Osteoblast (primary cell): Measurements from ENCODE around the gene NUDT4. TPM values are rescaled to one million over a fixed set of nuclear protein-coding genes. Genes with fewer than 3 reads are reported as not detected.

Source experiments
- DNase-seq: peaks from one replicate; pipeline ENCODE4 v3.0.0; 2011; ENCODE audit warnings: low spot score, mixed read lengths; ENCODE audit not compliant: insufficient read length; ENCODE audit errors: missing footprints
- H2AFZ ChIP-seq: 2 replicates; pipeline ENCODE4 v1.6.0; 2011; ENCODE audit warnings: mild to moderate bottlenecking, low read length
- H3K27ac ChIP-seq: 2 replicates; pipeline ENCODE4 v1.5.1; 2011; ENCODE audit warnings: mild to moderate bottlenecking, low read depth, low read length, moderate library complexity
- H3K27me3 ChIP-seq: 2 replicates; pipeline ENCODE4 v1.6.0; 2012; ENCODE audit warnings: mild to moderate bottlenecking, control low read depth, inconsistent platforms, low read length, moderate library complexity; ENCODE audit not compliant: insufficient read depth
- H3K36me3 ChIP-seq: 2 replicates; pipeline ENCODE4 v1.5.1; 2011; ENCODE audit warnings: mild to moderate bottlenecking, low read length, control low read depth, moderate library complexity; ENCODE audit not compliant: insufficient read depth
- H3K4me1 ChIP-seq: 2 replicates; pipeline ENCODE4 v1.5.1; 2011; ENCODE audit warnings: mild to moderate bottlenecking, low read length, control low read depth, moderate library complexity; ENCODE audit not compliant: insufficient read depth
- H3K4me2 ChIP-seq: 2 replicates; pipeline ENCODE4 v1.6.0; 2011; ENCODE audit warnings: mild to moderate bottlenecking, low read length; ENCODE audit not compliant: insufficient read depth
- H3K4me3 ChIP-seq: fragments of 200-600 bp; sonication (generic); 3 replicates; pipeline ENCODE4 v1.5.1; 2012; ENCODE audit warnings: mild to moderate bottlenecking, low read length, inconsistent platforms; ENCODE audit not compliant: insufficient read depth
- H3K79me2 ChIP-seq: 2 replicates; pipeline ENCODE4 v1.6.0; 2012; ENCODE audit warnings: mild to moderate bottlenecking, low read length, control low read depth, inconsistent platforms; ENCODE audit not compliant: insufficient read depth
- H3K9me3 ChIP-seq: 2 replicates; pipeline ENCODE4 v1.5.1; 2011; ENCODE audit warnings: low read depth, low read length, control low read depth
- H4K20me1 ChIP-seq: 2 replicates; pipeline ENCODE4 v1.6.0; 2012; ENCODE audit warnings: mild to moderate bottlenecking, low read length, control low read depth; ENCODE audit not compliant: insufficient read depth
- total RNA-seq: library from RNA; depleted of rRNA; stranded (reverse); fragments of >200 nt; gene quantifications from 2 replicates; pipeline ENCODE4 v1.2.3, GENCODE V29; 2012
- TF ChIP-seq, protein P1 (sequence below): IDR thresholded peaks from 2 replicates; pipeline ENCODE4 v1.5.1; 2011; ENCODE audit warnings: mild to moderate bottlenecking, low read depth, low read length, moderate library complexity; ENCODE audit errors: extremely low read depth

NUDT4 gene
- total RNA-seq, 1 donor, result 145 TPM

DNA sequence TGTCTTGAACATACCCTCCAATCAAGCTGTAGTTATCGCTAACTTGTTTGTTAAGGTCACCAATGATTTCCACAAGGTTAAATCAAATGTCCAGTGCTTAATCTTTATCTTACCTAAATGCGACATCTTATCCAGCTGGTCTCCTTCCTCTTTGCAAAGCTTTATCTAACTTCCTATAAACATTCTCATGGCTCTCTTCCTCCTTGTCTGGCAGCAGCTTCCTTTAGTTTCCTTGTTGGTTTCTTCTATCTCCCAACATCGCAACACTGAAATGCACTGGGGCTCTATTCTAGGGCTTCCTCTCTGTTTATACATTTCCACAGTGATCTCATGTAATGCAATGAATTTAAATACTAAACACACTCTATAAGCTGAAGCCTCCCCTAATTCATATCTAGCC lies 35.3 kb downstream of the NUDT4 start:
- Histone ChIP-seq H4K20me1 (no peaks in the 10 kb centered on the region), H2AFZ (no peak overlapping the region)

DNA sequence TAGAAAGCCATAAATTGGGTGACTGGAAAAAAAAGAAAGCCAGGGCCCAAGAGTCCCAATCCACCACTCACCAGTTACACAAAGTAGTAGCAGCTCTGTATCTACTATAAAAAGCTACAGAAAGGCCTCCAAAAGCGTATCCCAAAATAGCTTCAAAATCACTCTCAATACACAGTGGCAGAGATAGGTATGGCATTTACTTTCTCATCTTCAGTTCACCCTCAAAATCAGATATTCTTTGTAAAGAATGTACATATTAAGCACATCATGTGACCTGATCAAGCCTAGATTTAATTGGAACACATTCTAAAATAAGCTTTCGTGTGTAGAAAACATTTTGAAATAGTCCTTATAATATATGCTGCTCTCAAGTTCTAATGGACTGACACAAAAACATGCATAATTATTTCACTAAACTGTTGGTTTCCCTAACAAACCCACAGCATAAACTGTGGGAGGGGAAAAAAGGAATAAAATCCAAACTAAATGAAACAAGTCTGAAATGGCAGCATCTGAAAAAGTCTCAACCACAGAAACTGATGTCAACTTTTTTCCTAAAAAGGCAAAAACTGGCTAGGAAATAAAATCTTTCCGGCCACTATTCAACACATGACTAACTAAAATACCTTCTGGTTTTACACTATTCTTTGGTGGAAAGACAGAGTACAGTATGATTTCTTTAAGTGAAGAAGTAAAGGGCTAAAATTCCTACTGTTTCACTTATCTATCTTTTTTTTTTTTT lies 38.2 kb downstream of the NUDT4 start:
- Histone ChIP-seq H3K9me3 (no peaks in the 10 kb centered on the region), H3K4me2 (peak overlapping the region; percentile 73), H3K4me3 (peak overlapping the region; percentile 8), H3K36me3 (no peaks in the 10 kb centered on the region), H4K20me1 (peaks cover 3% of the 10 kb centered on the region), H2AFZ (no peak overlapping the region), H3K27me3 (no peaks in the 10 kb centered on the region), H3K27ac (peak overlapping the region; percentile 82), H3K79me2 (peaks cover 94% of the 10 kb centered on the region), H3K4me1 (peaks cover 20% of the 10 kb centered on the region)
- peak; percentile 51 for DNase-seq
- TF ChIP-seq, protein P1, sequence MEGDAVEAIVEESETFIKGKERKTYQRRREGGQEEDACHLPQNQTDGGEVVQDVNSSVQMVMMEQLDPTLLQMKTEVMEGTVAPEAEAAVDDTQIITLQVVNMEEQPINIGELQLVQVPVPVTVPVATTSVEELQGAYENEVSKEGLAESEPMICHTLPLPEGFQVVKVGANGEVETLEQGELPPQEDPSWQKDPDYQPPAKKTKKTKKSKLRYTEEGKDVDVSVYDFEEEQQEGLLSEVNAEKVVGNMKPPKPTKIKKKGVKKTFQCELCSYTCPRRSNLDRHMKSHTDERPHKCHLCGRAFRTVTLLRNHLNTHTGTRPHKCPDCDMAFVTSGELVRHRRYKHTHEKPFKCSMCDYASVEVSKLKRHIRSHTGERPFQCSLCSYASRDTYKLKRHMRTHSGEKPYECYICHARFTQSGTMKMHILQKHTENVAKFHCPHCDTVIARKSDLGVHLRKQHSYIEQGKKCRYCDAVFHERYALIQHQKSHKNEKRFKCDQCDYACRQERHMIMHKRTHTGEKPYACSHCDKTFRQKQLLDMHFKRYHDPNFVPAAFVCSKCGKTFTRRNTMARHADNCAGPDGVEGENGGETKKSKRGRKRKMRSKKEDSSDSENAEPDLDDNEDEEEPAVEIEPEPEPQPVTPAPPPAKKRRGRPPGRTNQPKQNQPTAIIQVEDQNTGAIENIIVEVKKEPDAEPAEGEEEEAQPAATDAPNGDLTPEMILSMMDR, result no peak

More for the DNA sequence above, 35.3 kb downstream of the NUDT4 start:
- TF ChIP-seq, protein P1, result no peak
- Histone ChIP-seq H3K27me3 (no peaks in the 10 kb centered on the region), H3K4me3 (no peak overlapping the region), H3K36me3 (peaks cover 9% of the 10 kb centered on the region), H3K4me1 (peaks cover 30% of the 10 kb centered on the region), H3K9me3 (no peaks in the 10 kb centered on the region), H3K27ac (no peak overlapping the region), H3K4me2 (no peak overlapping the region), H3K79me2 (peaks cover 78% of the 10 kb centered on the region)
- DNase-seq, result no peak

DNA sequence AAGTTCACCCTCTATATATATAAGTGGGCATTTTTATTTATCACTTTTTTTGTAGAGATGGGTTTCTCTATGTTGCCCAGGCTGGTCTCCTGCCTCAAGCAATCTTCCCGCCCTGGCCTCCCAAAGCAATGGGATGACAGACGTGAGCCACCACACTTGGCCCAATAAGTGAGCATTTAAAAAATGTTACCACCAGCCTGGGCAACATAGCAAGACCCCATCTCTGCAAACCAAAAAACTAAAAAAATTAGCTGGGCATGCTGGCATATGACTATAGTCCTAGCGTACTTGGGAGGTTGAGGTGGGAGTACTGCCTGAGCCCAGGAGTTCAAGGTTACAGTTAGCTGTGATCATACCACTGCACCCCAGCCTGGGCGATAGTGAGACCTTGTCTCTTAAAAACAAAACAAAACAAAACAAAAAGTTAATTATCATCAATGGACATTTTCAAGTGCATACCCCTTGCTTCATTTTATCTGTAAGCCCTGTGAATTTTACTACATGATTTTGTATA lies 40.3 kb downstream of the NUDT4 start:
- TF ChIP-seq, protein P1, result no peak

DNA sequence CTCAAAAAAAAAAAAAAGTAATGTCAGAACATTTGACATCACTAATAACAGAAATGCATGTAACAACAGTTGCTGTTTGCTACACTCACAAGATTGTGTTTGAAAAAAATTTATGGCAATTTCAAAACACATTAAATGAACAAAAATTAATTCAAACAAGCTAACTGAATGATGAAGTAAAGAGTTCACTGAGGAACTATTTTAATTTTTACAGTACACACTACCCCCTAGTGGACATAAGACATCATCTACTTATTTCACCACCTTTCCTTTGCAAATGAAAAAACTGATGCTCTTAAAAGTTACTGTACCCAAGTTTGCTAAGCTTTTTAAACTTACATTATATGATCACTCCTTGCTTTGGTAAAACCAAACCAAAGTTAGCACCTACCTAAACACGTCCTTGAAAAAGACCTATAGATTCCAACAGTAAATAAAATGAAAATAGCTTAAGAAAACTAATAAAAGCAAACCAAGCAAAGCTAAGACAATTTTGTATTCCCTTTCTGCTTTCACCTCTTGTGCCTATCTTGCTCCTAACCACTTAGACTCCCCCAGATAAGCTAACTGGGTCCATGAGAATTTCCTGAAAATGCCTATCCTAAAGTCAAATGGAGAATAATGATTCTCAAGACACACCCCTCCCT lies 41.8 kb downstream of the NUDT4 start:
- H3K4me2 ChIP-seq, result peak overlapping the region; percentile 69
- peak overlapping the region; percentile 48 for H3K4me3 ChIP-seq
- no peaks in the 10 kb centered on the region for H3K36me3 ChIP-seq
- no peaks in the 10 kb centered on the region for H3K27me3 ChIP-seq
- peaks cover 20% of the 10 kb centered on the region for H3K4me1 ChIP-seq
- TF ChIP-seq, protein P1, result peak; percentile 64
- H2AFZ ChIP-seq, result no peak overlapping the region
- no peak for DNase-seq
- no peak overlapping the region for H3K27ac ChIP-seq
- H3K9me3 ChIP-seq, result no peaks in the 10 kb centered on the region
- peaks cover 96% of the 10 kb centered on the region for H3K79me2 ChIP-seq
- peaks cover 8% of the 10 kb centered on the region for H4K20me1 ChIP-seq

More for the DNA sequence above, 40.3 kb downstream of the NUDT4 start:
- Histone ChIP-seq H4K20me1 (peaks cover 5% of the 10 kb centered on the region), H3K9me3 (no peaks in the 10 kb centered on the region), H3K4me1 (peaks cover 20% of the 10 kb centered on the region), H3K79me2 (peaks cover 96% of the 10 kb centered on the region), H2AFZ (no peak overlapping the region), H3K36me3 (no peaks in the 10 kb centered on the region), H3K4me3 (no peak overlapping the region), H3K4me2 (no peak overlapping the region), H3K27me3 (no peaks in the 10 kb centered on the region), H3K27ac (no peak overlapping the region)
- no peak for DNase-seq
